HFFc6 (cell line): ENCODE measurements around the gene TAL1. TPM values are rescaled to one million over a fixed set of nuclear protein-coding genes. Genes with fewer than 3 reads are reported as not detected.

Experiments used
- DNase-seq: peaks from one replicate; pipeline ENCODE4 v3.0.0-alpha.2; 2018
- H3K27ac Mint-ChIP-seq: 2 replicates; pipeline ENCODE4 v1.8.0; 2020; ENCODE audit warnings: mild to moderate bottlenecking, mixed read lengths
- H3K27me3 Mint-ChIP-seq: 2 replicates; pipeline ENCODE4 v1.8.0; 2021; ENCODE audit warnings: mild to moderate bottlenecking, moderate library complexity, mixed read lengths; ENCODE audit not compliant: insufficient read depth
- H3K36me3 Mint-ChIP-seq: 2 replicates; pipeline ENCODE4 v1.8.0; 2021; ENCODE audit warnings: low read depth, mixed read lengths
- H3K4me1 Mint-ChIP-seq: 2 replicates; pipeline ENCODE4 v1.8.0; 2020; ENCODE audit warnings: low read depth, mixed read lengths
- H3K4me3 Mint-ChIP-seq: 2 replicates; pipeline ENCODE4 v1.8.0; 2020; ENCODE audit warnings: mild to moderate bottlenecking, moderate library complexity, mixed read lengths
- H3K9me3 Mint-ChIP-seq: 2 replicates; pipeline ENCODE4 v1.8.0; 2020; ENCODE audit warnings: mild to moderate bottlenecking, mixed read lengths
- CTCF ChIP-seq: fragments of 200-600 bp; sonication (generic); IDR thresholded peaks from 2 replicates; pipeline ENCODE4 v1.5.0; 2021; ENCODE audit warnings: antibody characterized with exemption, mild to moderate bottlenecking
- total RNA-seq, 6 experiments: library from RNA; stranded (reverse); fragmentation: NEBNext Ultra II Directional; extraction: Animal tissue kit (Norgen Biotek cat#: 25700); gene quantifications; 2 replicates in 1 of 6; 3 replicates in 5 of 6; pipeline ENCODE4 v1.2.3, GENCODE V29; 2021

TAL1 gene
- total RNA-seq, 6 experiments from 2014 or later, result not detected

DNA sequence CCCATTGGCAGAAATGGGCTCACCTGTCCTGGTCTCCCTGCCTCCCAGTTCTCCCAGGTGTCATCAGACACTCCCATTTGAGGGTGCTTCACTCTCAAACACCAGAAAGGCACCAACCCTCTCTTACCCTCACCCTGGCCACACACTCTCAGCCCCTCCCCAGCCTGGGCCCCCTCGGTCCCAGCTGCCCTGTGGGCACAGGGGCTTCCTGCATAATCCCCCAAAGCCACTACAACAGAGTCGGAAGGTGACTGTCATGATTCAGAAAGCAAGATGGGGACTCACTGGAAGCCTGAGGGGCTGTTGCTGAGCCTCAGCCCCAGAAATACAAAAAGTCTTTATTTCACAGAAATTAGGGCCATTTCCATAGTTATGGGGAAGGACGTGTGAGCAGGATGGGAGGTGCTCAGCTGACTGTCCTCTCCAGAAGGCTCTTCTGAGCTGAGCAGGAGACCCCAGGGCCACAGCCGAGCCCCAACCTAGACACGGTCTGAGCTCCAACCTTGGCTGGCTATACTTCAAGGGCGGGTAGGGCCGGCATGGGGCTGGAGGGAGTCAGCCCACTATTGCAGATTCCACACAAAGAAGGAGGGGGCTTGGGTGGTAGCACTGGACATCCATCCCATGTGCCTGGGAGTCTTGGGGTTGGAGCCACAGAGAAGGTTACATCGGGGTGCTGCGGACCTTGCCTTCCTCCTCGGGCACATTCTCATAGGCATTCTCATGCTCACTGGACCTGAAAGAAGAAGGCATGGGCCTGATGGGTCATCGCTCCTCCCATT, 48.5 kb downstream of the TAL1 start:
- peaks cover 14% of the 10 kb centered on the region for H3K27me3 Mint-ChIP-seq
- H3K36me3 Mint-ChIP-seq, result no peaks in the 10 kb centered on the region
- H3K4me3 Mint-ChIP-seq, result no peak overlapping the region
- no peaks in the 10 kb centered on the region for H3K9me3 Mint-ChIP-seq
- no peak for DNase-seq
- no peak for TF ChIP-seq CTCF
- H3K27ac Mint-ChIP-seq, result no peak overlapping the region
- peaks cover 36% of the 10 kb centered on the region for H3K4me1 Mint-ChIP-seq

DNA sequence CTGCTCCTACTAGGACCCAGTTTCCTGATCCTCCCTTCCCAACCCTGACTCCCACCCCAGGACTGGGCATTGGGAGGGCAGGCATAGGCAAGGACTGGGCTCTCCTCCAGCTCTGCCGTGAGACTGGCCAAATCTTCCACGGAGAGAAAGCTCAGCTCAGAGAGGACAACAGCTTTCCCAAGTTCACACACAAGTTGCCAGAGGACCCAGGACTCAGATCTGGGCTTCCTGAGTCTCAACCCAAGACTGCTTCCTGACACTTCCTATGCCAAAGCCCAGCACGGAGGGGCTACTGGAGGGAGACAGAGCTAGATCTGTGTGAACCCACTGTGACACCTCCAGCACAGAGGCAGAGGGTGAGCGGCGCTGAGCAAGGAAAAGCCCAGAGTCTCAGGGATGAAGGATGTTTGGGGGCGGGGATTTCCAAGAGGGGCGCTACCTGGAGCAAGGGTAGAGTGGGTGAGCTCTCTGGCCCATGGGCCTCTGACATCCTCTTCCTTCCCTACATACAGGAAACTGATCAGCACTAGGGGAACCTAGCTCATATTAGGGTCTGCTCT, 49.3 kb downstream of the TAL1 start:
- no peak for TF ChIP-seq CTCF
- no peak for DNase-seq
- Mint-ChIP-seq H3K27ac (no peak overlapping the region), H3K4me3 (no peak overlapping the region), H3K27me3 (peaks cover 15% of the 10 kb centered on the region), H3K36me3 (no peaks in the 10 kb centered on the region), H3K4me1 (peaks cover 40% of the 10 kb centered on the region), H3K9me3 (no peaks in the 10 kb centered on the region)

DNA sequence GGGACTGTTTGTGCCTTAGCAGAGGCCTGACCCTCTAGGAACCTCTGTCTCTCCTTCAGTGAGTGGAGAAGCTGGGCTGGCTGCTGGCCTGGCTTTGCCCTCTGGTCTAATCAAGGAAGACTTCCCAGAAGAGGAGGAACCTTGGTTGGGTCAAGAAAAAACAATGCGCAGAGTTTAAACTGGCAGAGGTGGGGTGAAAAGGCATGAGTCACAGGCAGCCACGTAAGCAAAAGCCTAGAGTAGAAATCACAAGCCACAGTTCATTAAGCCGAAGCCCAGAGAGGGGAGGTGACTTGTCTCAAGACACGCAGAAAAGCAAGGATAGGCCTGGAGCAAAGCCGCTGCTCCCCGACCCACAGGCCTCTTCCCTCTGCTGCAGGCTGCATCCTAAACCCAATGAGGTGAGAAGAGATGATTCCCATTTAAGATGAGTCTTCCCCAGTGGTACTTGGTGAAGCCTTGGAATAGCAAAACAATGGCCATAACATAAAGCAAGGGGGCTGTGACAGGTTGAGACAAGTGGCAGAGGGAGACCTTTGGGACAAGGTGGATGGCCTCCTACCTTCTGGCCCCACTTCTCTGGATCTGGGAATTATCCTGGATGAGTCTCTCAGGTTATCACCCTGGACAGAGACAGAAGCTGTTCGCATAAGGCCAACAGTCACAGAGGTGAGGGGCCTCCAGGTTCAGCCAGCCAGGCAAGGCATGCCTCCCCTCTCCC, 49.9 kb downstream of the TAL1 start:
- H3K27me3 Mint-ChIP-seq, result peaks cover 16% of the 10 kb centered on the region
- no peaks in the 10 kb centered on the region for H3K36me3 Mint-ChIP-seq
- no peak for TF ChIP-seq CTCF
- no peak for DNase-seq
- H3K4me1 Mint-ChIP-seq, result peaks cover 40% of the 10 kb centered on the region
- peak overlapping the region; percentile 63; the same call in 1 of the 2 replicates for H3K27ac Mint-ChIP-seq
- no peak overlapping the region for H3K4me3 Mint-ChIP-seq
- no peaks in the 10 kb centered on the region for H3K9me3 Mint-ChIP-seq

DNA sequence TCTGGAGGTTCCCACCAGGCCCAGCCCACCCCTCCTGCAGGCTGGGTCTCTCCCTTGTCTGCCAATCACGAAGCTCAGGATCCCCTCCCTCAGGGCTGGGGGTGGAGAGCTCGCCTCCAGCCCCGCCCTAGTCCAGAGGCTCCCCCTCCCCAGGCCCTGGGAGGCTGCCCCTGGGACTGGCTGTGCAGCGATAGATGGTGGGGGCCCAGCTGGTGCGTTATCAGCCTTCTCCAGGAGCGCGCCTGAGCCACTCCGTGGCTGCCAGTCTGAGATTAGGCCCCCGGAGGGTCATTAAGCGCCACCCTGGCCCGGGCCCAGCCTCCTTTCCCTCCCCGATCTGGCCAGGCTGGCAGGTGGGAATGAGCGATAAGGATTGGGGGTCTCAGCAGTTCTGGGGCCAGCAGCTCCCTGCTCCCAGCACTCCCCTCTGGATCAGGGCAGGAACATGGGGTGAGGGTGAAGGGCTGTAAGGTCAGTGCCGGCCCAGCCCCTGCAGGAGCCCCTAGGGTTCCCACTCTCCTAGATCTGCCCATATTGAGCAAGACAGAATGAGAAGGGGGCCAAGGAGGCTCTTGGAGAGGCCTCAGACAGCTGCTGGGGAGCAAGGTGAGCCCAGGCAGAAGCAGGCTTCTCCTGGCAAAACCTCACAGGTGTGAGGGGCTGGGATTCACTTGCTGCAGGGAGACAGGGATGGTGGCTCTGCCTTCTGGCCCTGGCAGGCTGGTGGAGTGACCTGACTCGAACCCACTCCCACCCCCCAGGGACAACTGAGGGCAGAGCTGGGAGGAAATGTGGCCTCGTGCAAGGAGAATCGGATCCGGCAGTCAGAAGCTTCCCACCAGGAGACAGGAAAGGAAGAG, 50.7 kb downstream of the TAL1 start:
- Mint-ChIP-seq H3K27ac (peak overlapping the region; percentile 44; the same call in 1 of the 2 replicates), H3K27me3 (peaks cover 9% of the 10 kb centered on the region), H3K36me3 (no peaks in the 10 kb centered on the region), H3K4me1 (peaks cover 40% of the 10 kb centered on the region), H3K4me3 (no peak overlapping the region), H3K9me3 (no peaks in the 10 kb centered on the region)
- no peak for DNase-seq
- no peak for TF ChIP-seq CTCF

- Mint-ChIP-seq H3K27me3 (peaks cover 13% of the 10 kb centered on the region), H3K36me3 (no peaks in the 10 kb centered on the region), H3K9me3 (no peaks in the 10 kb centered on the region), H3K4me1 (peaks cover 40% of the 10 kb centered on the region), H3K27ac (peak overlapping the region; percentile 44; the same call in 1 of the 2 replicates), H3K4me3 (no peak overlapping the region)
- no peak for DNase-seq
- no peak for TF ChIP-seq CTCF
These were observed 51.4 kb downstream of the TAL1 start for GRCh38 chr1:47180603-47181094.
